DND-41 (cell line): Measurements from ENCODE around the gene PIK3R2.

ENCODE experiments used
- EZH2 ChIP-seq: IDR thresholded peaks from 3 replicates; pipeline ENCODE4 v1.6.1; 2012; ENCODE audit warnings: borderline replicate concordance, low read depth, mild to moderate bottlenecking, moderate library complexity, low read length, inconsistent platforms; ENCODE audit not compliant: severe bottlenecking
- TF ChIP-seq, protein P1 (sequence below): IDR thresholded peaks from 2 replicates; pipeline ENCODE4 v1.5.1; 2012; ENCODE audit warnings: borderline replicate concordance, low read length, moderate library complexity, mild to moderate bottlenecking; ENCODE audit not compliant: poor library complexity, severe bottlenecking; ENCODE audit errors: extremely low read depth

DNA sequence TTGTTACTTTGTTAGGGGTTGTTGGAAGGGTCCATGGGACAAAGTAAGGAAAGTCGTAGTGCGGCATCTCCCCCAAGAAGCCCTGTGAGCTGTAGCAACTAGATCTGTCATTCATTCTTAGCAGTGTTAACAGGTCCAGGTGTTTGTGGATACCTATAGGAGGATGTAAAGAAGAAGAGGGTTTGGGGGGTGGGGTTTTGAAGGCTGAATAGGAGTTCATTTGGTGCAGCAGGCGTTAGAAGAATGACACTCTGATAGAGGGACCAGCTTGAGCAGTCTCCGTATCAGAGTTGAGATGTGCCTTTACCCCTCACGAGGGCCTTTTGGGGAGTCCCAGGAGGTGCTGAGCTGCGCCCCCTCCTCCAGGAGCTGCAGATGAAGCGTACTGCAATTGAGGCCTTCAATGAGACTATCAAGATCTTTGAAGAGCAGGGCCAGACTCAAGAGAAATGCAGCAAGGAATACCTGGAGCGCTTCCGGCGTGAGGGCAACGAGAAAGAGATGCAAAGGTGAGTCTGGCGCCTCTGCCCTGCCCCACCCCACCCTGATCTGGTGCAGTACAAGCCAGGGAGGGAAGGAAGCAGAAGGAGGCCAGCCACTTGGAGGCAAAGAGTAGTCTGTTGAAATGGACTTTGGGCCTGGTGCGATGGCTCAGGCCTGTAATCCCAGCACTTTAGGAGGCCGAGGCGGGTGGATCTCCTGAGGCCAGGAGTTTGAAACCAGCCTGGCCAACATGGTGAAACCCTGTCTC lies 13.0 kb downstream of the PIK3R2 start:
- TF ChIP-seq, protein P1, sequence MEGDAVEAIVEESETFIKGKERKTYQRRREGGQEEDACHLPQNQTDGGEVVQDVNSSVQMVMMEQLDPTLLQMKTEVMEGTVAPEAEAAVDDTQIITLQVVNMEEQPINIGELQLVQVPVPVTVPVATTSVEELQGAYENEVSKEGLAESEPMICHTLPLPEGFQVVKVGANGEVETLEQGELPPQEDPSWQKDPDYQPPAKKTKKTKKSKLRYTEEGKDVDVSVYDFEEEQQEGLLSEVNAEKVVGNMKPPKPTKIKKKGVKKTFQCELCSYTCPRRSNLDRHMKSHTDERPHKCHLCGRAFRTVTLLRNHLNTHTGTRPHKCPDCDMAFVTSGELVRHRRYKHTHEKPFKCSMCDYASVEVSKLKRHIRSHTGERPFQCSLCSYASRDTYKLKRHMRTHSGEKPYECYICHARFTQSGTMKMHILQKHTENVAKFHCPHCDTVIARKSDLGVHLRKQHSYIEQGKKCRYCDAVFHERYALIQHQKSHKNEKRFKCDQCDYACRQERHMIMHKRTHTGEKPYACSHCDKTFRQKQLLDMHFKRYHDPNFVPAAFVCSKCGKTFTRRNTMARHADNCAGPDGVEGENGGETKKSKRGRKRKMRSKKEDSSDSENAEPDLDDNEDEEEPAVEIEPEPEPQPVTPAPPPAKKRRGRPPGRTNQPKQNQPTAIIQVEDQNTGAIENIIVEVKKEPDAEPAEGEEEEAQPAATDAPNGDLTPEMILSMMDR: no peak
- no peak for TF ChIP-seq EZH2
